Activated naive CD4-positive, alpha-beta T cell (primary cell): ENCODE data around the gene ETF1.

Experiments used
- DNase-seq, 4 experiments: peaks; one replicate each; lab custom pipeline; 2025; lab: John Stamatoyannopoulos, UW

The ETF1 gene

GRCh38 chr5:138542956-138543729, at the start of gene ETF1:
TSS of gene ETF1 (minus strand) at chr5:138543236. CDS start at chr5:138542918, 318 bp downstream.
- DNase-seq: peak; percentile 97 to 99 (median 98)

DNA sequence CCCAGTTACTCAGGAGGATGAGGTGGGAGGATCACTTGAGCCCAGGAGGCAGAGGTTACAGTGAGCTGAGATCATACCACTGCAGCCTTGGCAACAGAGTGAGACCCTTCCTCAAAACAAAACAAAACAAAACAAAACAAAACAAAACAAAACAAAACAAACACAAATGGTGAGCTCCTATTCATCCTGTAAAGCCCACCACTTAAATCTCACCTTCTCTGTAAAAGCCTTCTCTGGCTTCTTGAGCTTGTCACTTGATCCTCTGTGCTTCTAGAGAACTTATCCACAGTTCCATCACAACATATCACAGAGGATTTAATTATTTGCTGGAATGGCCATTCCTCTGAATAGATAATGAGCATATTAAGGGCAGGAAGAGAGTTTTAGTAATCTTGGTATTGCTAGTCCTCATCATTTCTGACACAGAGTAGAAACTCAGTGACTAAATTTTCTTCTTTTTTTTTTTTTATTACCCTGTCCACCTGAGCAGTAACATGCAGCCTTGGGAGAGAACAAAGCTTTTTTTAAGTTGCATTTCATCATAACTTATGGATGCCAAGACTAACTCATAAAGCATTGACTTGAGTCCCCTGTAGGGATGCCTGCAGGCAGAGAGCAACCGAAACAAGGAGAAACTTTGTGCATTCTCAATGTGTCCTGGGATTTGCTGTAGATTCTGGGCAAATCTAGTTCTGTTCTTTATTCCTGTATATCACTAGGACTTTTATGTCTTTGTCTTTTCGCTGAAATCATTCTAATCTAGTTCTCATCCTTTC, 45.2 kb upstream of the ETF1 start:
- no peak for DNase-seq

GRCh38 chr5:138585157-138585556, 42.1 kb upstream of the ETF1 start:
- no peak for DNase-seq

GRCh38 chr5:138583984-138584637, 41.1 kb upstream of the ETF1 start:
- no peak for DNase-seq

DNA sequence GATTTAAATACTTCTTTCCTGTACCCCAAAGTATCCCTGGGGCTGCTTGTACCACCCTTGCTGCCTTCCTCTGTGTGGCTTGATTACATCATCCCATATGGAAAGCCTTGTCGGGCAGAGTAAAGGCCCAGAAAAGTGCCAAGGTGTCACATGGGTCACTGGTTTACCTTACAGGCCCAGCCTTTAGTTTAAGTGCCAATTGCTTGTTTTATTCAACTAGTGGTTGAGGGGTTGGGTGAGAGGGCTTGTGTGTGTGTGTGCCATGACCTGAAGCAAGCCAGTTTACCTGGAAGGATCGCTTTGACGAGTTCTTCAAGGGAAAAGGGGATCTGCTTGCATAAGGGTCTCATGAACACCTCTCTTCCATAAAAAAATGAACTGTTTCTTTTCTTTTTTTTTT, 39.9 kb upstream of the ETF1 start:
- no peak for DNase-seq

GRCh38 chr5:138580777-138581176, 37.7 kb upstream of the ETF1 start:
- no peak for DNase-seq

GRCh38 chr5:138580001-138580400, 37.0 kb upstream of the ETF1 start:
- no peak for DNase-seq

GRCh38 chr5:138579517-138579863, 36.5 kb upstream of the ETF1 start:
- no peak for DNase-seq

GRCh38 chr5:138577452-138577851, 34.4 kb upstream of the ETF1 start:
- no peak for DNase-seq

DNA sequence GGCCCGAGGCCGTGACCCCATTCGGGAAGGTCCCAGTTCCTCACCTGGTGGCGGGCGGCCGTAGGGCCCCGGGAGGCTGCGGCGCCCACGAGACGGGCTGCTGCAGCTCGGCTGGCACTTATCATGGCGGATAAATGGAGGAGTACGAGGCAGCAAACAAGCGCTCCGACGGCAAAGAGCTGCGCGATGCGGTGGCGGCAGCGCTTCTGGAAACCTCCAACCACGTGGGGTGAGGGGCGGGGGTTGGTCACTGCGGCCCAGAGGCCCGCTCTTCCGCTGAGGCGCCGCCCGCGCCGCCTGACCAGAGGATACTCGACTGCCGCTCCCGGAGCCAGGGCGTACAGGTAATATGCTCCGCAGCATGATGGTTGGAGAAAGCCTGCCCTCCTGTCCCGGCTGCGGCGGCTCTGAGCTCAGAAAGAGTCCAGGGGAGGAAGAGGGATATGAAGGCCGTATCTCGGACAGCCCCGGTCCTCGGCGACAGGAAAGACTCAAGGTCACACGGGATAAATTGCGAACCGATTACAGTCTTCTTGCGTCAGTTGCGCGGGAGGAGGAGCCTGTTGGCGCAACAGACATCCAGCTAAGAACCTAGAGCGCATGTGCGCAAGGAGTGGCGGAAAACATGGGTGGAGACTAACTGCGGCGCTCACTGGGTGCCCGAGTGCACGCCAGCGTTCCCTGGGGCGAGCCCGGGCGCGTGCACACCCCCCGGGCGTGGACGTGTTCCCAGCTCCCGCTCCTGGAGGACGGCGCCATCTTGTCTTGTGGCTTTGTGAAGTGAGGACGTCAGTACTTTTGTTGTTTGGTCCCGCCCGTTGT, 32.4 kb upstream of the ETF1 start, which contains the start of gene HSPA9:
HSPA9 (minus strand) TSS at position 208 of the 822 bp plus-strand sequence; CDS start at position 125, 83 bp downstream.
- DNase-seq: peak; percentile 94 to 99 (median 97)

- DNase-seq: no peak
These were observed 31.7 kb upstream of the ETF1 start for GRCh38 chr5:138574744-138575193.

DNA sequence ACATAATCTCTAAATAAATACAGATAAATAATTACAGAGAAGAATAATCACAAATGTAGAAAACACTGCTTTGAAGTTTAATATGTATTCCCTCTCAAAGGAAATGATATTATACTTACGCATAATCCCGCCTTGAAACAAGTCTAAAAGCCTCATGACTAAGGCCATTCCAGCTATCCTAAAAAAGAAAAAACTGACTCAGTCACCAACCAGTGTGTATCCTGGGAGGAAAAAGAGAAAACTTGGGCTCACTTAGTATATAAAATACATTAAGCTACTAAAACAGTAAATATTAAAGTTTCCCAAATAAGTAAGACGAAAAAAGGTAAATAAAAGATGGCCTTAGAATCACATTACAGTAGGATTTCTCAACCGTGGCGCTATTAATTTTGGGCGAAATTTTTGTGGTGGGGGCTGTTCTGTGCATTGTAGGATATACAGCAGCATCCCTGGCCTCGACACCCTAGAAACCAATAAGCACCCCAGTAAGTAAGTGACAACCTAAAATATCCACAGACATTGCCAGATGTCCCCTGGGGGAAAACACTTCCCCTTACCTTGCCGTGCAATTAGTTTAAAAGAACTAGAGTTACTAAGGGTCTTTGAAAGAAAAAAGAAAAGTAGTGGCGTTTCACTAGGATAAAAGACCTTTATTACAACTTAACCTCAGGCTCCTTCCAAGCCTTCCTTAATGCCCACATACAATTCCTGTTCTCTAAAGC, 31.1 kb upstream of the ETF1 start:
- DNase-seq: no peak

- DNase-seq: no peak
These were observed 30.2 kb upstream of the ETF1 start for GRCh38 chr5:138573223-138573622.

DNA sequence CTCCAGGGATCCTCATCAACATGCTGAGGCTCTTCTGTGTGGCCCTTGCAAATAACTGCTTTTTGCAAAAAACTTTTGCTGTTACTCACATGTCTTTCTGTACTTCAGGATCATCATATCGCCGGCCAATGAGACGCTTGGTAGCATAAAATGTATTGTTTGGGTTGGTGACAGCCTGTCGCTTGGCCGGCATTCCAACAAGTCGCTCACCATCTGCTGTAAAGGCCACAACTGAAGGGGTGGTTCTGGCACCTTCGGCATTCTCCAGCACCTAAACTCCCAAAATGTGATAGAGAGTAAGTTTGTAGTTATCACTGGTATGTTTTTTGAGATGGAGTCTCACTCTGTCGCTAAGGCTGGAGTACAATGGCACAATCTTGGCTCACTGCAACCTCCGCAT, 27.8 kb upstream of the ETF1 start:
- DNase-seq: no peak

- no peak for DNase-seq
These were observed 26.7 kb upstream of the ETF1 start for GRCh38 chr5:138569782-138570181.

- no peak for DNase-seq
These were observed 25.2 kb upstream of the ETF1 start for GRCh38 chr5:138568061-138568824.

GRCh38 chr5:138566792-138567191, 23.8 kb upstream of the ETF1 start:
- no peak for DNase-seq

DNA sequence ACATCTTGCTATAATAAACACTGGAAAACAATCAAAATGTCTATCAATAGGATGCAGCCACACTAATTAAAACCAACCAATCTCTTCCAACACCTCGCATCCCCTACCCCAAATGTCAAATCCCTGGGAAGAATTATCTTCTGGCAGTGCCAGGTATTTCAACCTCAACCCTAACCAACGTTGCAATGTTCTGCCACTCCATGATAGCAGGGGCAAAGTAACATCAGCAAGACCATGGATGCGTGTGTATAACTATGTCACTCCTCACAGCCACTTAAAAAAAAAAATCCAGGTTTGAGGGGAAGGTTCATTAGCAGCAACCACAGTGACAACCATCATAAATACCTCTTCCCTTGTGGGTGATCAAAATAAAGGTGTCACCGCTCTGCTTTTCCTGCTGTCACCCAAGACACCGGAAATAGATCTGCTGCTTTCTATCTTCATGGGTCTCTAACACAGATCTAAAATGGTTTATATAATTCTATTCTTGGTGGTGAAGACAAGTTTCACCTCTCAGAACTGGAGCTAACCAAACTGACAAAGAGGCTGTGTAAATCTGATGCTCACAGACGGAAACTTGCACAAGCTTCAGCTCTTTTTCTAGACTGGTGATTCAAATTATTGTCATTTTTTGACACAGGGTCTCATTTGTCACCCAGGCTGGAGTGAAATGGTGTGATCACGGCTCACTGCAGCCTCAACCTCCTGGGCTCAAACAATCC, 22.2 kb upstream of the ETF1 start:
- no peak for DNase-seq

GRCh38 chr5:138564242-138564641, 21.2 kb upstream of the ETF1 start:
- DNase-seq: no peak
